Measurements from ENCODE around the gene DRD1. TPM values are rescaled to one million over a fixed set of nuclear protein-coding genes. Genes with fewer than 3 reads are reported as not detected.

DRD1 gene
- total and polyA plus RNA-seq, 2 of the 4 experiments (the other 2 are of a cell fraction), result 0.18 to 0.19 TPM

- Histone ChIP-seq H3K4me2 (ENCODE audit: low read depth, low read length) (no peak overlapping the region), H4K5ac (ENCODE audit: low read depth, low read length) (no peak overlapping the region), H3K9me1 (ENCODE audit: insufficient read depth, low read length) (peaks cover 11% of the 10 kb centered on the region; the same call in 1 of the 2 replicates), H3K9me3 (ENCODE audit: control insufficient read depth, insufficient read depth, low read length) (no peaks in the 10 kb centered on the region), H2BK15ac (ENCODE audit: low read depth, low read length) (no peak overlapping the region), H4K8ac (ENCODE audit: low read depth in 2 of 2, low read length in 2 of 2) (no peak overlapping the region), H4K91ac (ENCODE audit: insufficient read depth, low read depth, low read length) (no peak overlapping the region), H3K23ac (ENCODE audit: low read depth, low read length) (no peak overlapping the region), H2AK5ac (ENCODE audit: low read depth, low read length) (no peak overlapping the region), H3K4me3 (ENCODE audit: insufficient read depth, low read depth, low read length) (no peak overlapping the region), H2BK20ac (ENCODE audit: low read depth, low read length) (no peak overlapping the region), H3K18ac (ENCODE audit: low read depth, low read length) (no peak overlapping the region), H3K56ac (ENCODE audit: extremely low read depth, insufficient read depth, low read length) (no peak overlapping the region), H2AK9ac (replicated peaks; ENCODE audit: low read depth, low read length, poor library complexity) (no peak overlapping the region), H3K36me3 (ENCODE audit: control insufficient read depth, insufficient read depth, low read length) (0 out of 2 replicates have a peak, but pooled peaks cover 2% of the 10 kb centered on the region), H3K4me1 (ENCODE audit: control insufficient read depth, insufficient read depth, low read length) (peaks cover 5% of the 10 kb centered on the region), H2AFZ (replicated peaks; ENCODE audit: low read length, poor library complexity) (no peak overlapping the region), H4K20me1 (ENCODE audit: insufficient read depth, low read length) (peaks cover 16% of the 10 kb centered on the region), H3K27ac (ENCODE audit: insufficient read depth, low read length) (no peak overlapping the region), H2BK5ac (ENCODE audit: low read depth, low read length, poor library complexity, severe bottlenecking) (no peak overlapping the region), H3K79me1 (ENCODE audit: low read depth in 1 of 2, low read length in 2 of 2) (peaks cover 8 to 25% of the 10 kb centered on the region in 2 experiments; a peak in 3 of 4 replicates), H3K4ac (ENCODE audit: low read depth, low read length) (no peak overlapping the region), H3K14ac (replicated peaks; ENCODE audit: low read depth, low read length) (no peak overlapping the region), H2BK120ac (ENCODE audit: low read depth, low read length) (no peak overlapping the region), H3K9ac (ENCODE audit: low read depth, low read length) (no peak overlapping the region), H3K27me3 (ENCODE audit: control insufficient read depth, insufficient read depth, low read length) (peaks cover 6% of the 10 kb centered on the region)
- ATAC-seq (ENCODE audit: low read depth), result no peak
- CTCF ChIA-PET, result interaction anchor here (2.7 kb wide), 1 partner anchor 13 kb away, joined by 16 read pairs; no protein-coding TSS in a partner anchor
- intact Hi-C loops (cut with micrococcal nuclease) (no loop called here), in situ Hi-C loops (cut with MboI; ENCODE audit: low sequenced_read_pairs) (no loop called here), dilution Hi-C loops (cut with HindIII; ENCODE audit: low sequenced_read_pairs, unreplicated experiment) (no loop called here)
- BruUV-seq (replicated peaks), result no TSS peak
- no peak for DNase-seq
- WGBS, 2 experiments (ENCODE audit: extremely low coverage in 2 of 2, insufficient read length in 1 of 2), result no CpG with 5 or more reads among the region's 5 CpGs
- TF ChIP-seq BHLHE40 (IDR thresholded peaks at IDR 0.05; ENCODE audit: low read depth, low read length) (no peak), CEBPB (IDR thresholded peaks at IDR 0.05; ENCODE audit: low read depth, low read length) (no peak), POLR2A (IDR thresholded peaks at IDR 0.05; ENCODE audit: low read depth, low read length) (no peak), FOS (IDR thresholded peaks at IDR 0.05; ENCODE audit: low read depth, low read length) (no peak), MXI1 (IDR thresholded peaks at IDR 0.05; ENCODE audit: borderline replicate concordance, low read depth, low read length) (no peak), MAZ (IDR thresholded peaks at IDR 0.05; ENCODE audit: borderline replicate concordance, low read depth, low read length) (no peak), CHD1 (IDR thresholded peaks at IDR 0.05; ENCODE audit: low read depth, low read length) (no peak), RCOR1 (IDR thresholded peaks at IDR 0.05; ENCODE audit: insufficient replicate concordance, low read length) (no peak), RAD21 (IDR thresholded peaks at IDR 0.05; ENCODE audit: low read length) (no peak), NFE2L2 (IDR thresholded peaks at IDR 0.05; ENCODE audit: low read depth, low read length) (no peak), SMC3 (IDR thresholded peaks at IDR 0.05; ENCODE audit: low read depth, low read length) (no peak), RFX5 (IDR thresholded peaks at IDR 0.05; ENCODE audit: low read depth, low read length) (no peak), MAFK (IDR thresholded peaks at IDR 0.05; ENCODE audit: low read depth, low read length) (no peak)
- TF ChIP-seq, protein P1, sequence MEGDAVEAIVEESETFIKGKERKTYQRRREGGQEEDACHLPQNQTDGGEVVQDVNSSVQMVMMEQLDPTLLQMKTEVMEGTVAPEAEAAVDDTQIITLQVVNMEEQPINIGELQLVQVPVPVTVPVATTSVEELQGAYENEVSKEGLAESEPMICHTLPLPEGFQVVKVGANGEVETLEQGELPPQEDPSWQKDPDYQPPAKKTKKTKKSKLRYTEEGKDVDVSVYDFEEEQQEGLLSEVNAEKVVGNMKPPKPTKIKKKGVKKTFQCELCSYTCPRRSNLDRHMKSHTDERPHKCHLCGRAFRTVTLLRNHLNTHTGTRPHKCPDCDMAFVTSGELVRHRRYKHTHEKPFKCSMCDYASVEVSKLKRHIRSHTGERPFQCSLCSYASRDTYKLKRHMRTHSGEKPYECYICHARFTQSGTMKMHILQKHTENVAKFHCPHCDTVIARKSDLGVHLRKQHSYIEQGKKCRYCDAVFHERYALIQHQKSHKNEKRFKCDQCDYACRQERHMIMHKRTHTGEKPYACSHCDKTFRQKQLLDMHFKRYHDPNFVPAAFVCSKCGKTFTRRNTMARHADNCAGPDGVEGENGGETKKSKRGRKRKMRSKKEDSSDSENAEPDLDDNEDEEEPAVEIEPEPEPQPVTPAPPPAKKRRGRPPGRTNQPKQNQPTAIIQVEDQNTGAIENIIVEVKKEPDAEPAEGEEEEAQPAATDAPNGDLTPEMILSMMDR (conservative IDR thresholded peaks at IDR 0.05; ENCODE audit: low read depth, low read length), result no peak
- TF ChIP-seq, protein P2, sequence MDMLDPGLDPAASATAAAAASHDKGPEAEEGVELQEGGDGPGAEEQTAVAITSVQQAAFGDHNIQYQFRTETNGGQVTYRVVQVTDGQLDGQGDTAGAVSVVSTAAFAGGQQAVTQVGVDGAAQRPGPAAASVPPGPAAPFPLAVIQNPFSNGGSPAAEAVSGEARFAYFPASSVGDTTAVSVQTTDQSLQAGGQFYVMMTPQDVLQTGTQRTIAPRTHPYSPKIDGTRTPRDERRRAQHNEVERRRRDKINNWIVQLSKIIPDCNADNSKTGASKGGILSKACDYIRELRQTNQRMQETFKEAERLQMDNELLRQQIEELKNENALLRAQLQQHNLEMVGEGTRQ (IDR thresholded peaks at IDR 0.05; ENCODE audit: low read depth, low read length), result no peak
- TF ChIP-seq, protein P3, sequence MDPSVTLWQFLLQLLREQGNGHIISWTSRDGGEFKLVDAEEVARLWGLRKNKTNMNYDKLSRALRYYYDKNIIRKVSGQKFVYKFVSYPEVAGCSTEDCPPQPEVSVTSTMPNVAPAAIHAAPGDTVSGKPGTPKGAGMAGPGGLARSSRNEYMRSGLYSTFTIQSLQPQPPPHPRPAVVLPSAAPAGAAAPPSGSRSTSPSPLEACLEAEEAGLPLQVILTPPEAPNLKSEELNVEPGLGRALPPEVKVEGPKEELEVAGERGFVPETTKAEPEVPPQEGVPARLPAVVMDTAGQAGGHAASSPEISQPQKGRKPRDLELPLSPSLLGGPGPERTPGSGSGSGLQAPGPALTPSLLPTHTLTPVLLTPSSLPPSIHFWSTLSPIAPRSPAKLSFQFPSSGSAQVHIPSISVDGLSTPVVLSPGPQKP (IDR thresholded peaks at IDR 0.05; ENCODE audit: borderline replicate concordance, low read depth, low read length), result no peak
- POLR2A ChIA-PET (ENCODE audit: unreplicated experiment), result no interaction called here
Observed at GRCh38 chr5:175477440-175477839, 33.5 kb upstream of the DRD1 start.

Measured in IMR-90 (cell line).